ENCODE measurements around the gene ADCK1.

The ADCK1 gene

GRCh38 chr14:77832297-77832696 lies 32.4 kb downstream of the ADCK1 start:
- DNase-seq (ENCODE audit: low read depth) = no peak
- TF ChIP-seq CTCF (IDR thresholded peaks at IDR 0.05; ENCODE audit: low read length, missing control alignments) = no peak
- H3K4me3 ChIP-seq (replicated peaks; ENCODE audit: low read depth, low read length) = no peak overlapping the region

GRCh38 chr14:77837926-77838325 lies 38.0 kb downstream of the ADCK1 start:
- DNase-seq (ENCODE audit: low read depth) = no peak
- H3K4me3 ChIP-seq (replicated peaks; ENCODE audit: low read depth, low read length) = no peak overlapping the region
- no peak for TF ChIP-seq CTCF (IDR thresholded peaks at IDR 0.05; ENCODE audit: low read length, missing control alignments)

- H3K4me3 ChIP-seq (replicated peaks; ENCODE audit: low read depth, low read length) = no peak overlapping the region
- no peak for TF ChIP-seq CTCF (IDR thresholded peaks at IDR 0.05; ENCODE audit: low read length, missing control alignments)
- no peak for DNase-seq (ENCODE audit: low read depth)
These were observed 39.1 kb downstream of the ADCK1 start for GRCh38 chr14:77838831-77839511.

- no peak for TF ChIP-seq CTCF (IDR thresholded peaks at IDR 0.05; ENCODE audit: low read length, missing control alignments)
- DNase-seq (ENCODE audit: low read depth) = no peak
- no peak overlapping the region for H3K4me3 ChIP-seq (replicated peaks; ENCODE audit: low read depth, low read length)
These were observed 43.3 kb downstream of the ADCK1 start for GRCh38 chr14:77843195-77843594.

- no peak for DNase-seq (ENCODE audit: low read depth)
- TF ChIP-seq CTCF (IDR thresholded peaks at IDR 0.05; ENCODE audit: low read length, missing control alignments) = no peak
- H3K4me3 ChIP-seq (replicated peaks; ENCODE audit: low read depth, low read length) = no peak overlapping the region
These were observed 43.7 kb downstream of the ADCK1 start for GRCh38 chr14:77843651-77844050.

GRCh38 chr14:77844802-77845201 lies 44.9 kb downstream of the ADCK1 start:
- no peak overlapping the region for H3K4me3 ChIP-seq (replicated peaks; ENCODE audit: low read depth, low read length)
- DNase-seq (ENCODE audit: low read depth) = no peak
- TF ChIP-seq CTCF (IDR thresholded peaks at IDR 0.05; ENCODE audit: low read length, missing control alignments) = no peak

- peak; percentile 14 for DNase-seq (ENCODE audit: low read depth)
- H3K4me3 ChIP-seq (replicated peaks; ENCODE audit: low read depth, low read length) = no peak overlapping the region
- no peak for TF ChIP-seq CTCF (IDR thresholded peaks at IDR 0.05; ENCODE audit: low read length, missing control alignments)
These were observed 48.1 kb downstream of the ADCK1 start for GRCh38 chr14:77848031-77848430.

Data from fibroblast of pulmonary artery (primary cell).